Loucy (cell line): ENCODE data around the gene SLFN5.
"Not testable (repeated sequence)": the region's sequence is repeated elsewhere in the genome, so short reads cannot be mapped to it uniquely, and the experiment has no call there.

Source experiments
- CTCF ChIP-seq: fragments of 200-600 bp; sonication (generic); conservative IDR thresholded peaks from 2 replicates; pipeline ENCODE4 v1.5.1; 2014; ENCODE audit warnings: mild to moderate bottlenecking, antibody characterized with exemption, low read length
- EZH2phosphoT487 ChIP-seq: fragments of 200-600 bp; IDR thresholded peaks from 2 replicates; pipeline ENCODE4 v1.6.1; 2018; ENCODE audit warnings: antibody characterized with exemption, mild to moderate bottlenecking, moderate library complexity, borderline replicate concordance

- TF ChIP-seq CTCF, EZH2phosphoT487: not testable (repeated sequence)
These were observed 8.6 kb upstream of the SLFN5 start for GRCh38 chr17:35234315-35234714.
